Endothelial cell of umbilical vein (primary cell): ENCODE measurements around the gene ZC3H7A. TPM values are rescaled to one million over a fixed set of nuclear protein-coding genes. Genes with fewer than 3 reads are reported as not detected.

Source experiments
- BruUV-seq: library from RNA; stranded (reverse); fragments of 400-500 nt; replicated peaks from 2 replicates; lab custom pipeline; 2021; lab: Mats Ljungman, UMichigan
- CTCF ChIA-PET: fragments of 300-600, 350-600 bp; sonication (Branson Sonifier 250); formaldehyde crosslinking; loops from one replicate; lab custom pipeline; 2021; ENCODE audit warnings: antibody characterized with exemption, inconsistent platforms; lab: Charles Lee
- POLR2A ChIA-PET: fragments of 300-600, 350-600 bp; sonication (Branson Sonifier 250); formaldehyde crosslinking; loops from one replicate; lab custom pipeline; 2021; ENCODE audit warnings: antibody characterized with exemption, inconsistent platforms; lab: Charles Lee
- DNase-seq: peaks from one replicate; pipeline ENCODE4 v3.0.0-alpha.2; 2011; ENCODE audit warnings: low read depth, low spot score
- FAIRE-seq: peaks from 2 replicates; lab custom pipeline; 2011; peaks lifted over from hg19 to GRCh38; lab: Jason Lieb, UNC
- H2AFZ ChIP-seq: 2 replicates; pipeline ENCODE4 v1.6.0; 2012; ENCODE audit warnings: low read depth, low read length, control low read depth, inconsistent platforms
- H3K27ac ChIP-seq: 2 replicates; pipeline ENCODE4 v1.5.1; 2011; ENCODE audit warnings: low read depth, mild to moderate bottlenecking, control low read depth, low read length, moderate library complexity; ENCODE audit not compliant: insufficient read depth
- H3K27me3 ChIP-seq, 2 experiments: 2 replicates each; pipeline versions ENCODE4 v1.6.0 to v1.6.1; 2011; ENCODE audit warnings: low read length in 2 of 2, mixed read lengths in 1 of 2; ENCODE audit not compliant: control insufficient read depth in 2 of 2, insufficient read depth in 2 of 2
- H3K36me3 ChIP-seq, 2 experiments: 2 replicates in 1 of 2; 3 replicates in 1 of 2; pipeline ENCODE4 v1.5.1; 2011; ENCODE audit warnings: low read length in 2 of 2, mild to moderate bottlenecking in 1 of 2, moderate library complexity in 1 of 2; ENCODE audit not compliant: control insufficient read depth in 2 of 2, insufficient read depth in 2 of 2; ENCODE audit errors: extremely low read depth in 1 of 2
- H3K4me1 ChIP-seq: 3 replicates; pipeline ENCODE4 v1.5.1; 2011; ENCODE audit warnings: mild to moderate bottlenecking, low read length; ENCODE audit not compliant: control insufficient read depth, insufficient read depth; ENCODE audit errors: extremely low read depth
- H3K4me2 ChIP-seq: 2 replicates; pipeline ENCODE4 v1.6.1; 2011; ENCODE audit warnings: low read length, control low read depth, mixed read lengths; ENCODE audit not compliant: insufficient read depth
- H3K4me3 ChIP-seq, 3 experiments: fragments of 200-600 bp in 1 of 3; sonication (generic), shearing (Covaris generic) in 1 of 3; replicated peaks in 1 of 3; 2 replicates each; pipeline ENCODE4 v1.5.1; 2011 to 2016; ENCODE audit warnings: control low read depth in 3 of 3, low read length in 3 of 3, mild to moderate bottlenecking in 2 of 3, inconsistent platforms in 1 of 3, low read depth in 1 of 3, moderate library complexity in 1 of 3; ENCODE audit not compliant: insufficient read depth in 1 of 3
- H3K79me2 ChIP-seq: 2 replicates; pipeline ENCODE4 v1.6.0; 2012; ENCODE audit warnings: low read length, inconsistent platforms; ENCODE audit not compliant: control insufficient read depth, insufficient read depth
- H3K9ac ChIP-seq: replicated peaks from 2 replicates; pipeline ENCODE3; 2011; ENCODE audit warnings: low read length, control low read depth; ENCODE audit not compliant: insufficient read depth; ENCODE audit errors: extremely low read depth
- H3K9me1 ChIP-seq: replicated peaks from 3 replicates; pipeline ENCODE4 v1.6.0; 2011; ENCODE audit warnings: mild to moderate bottlenecking, low read length; ENCODE audit not compliant: control insufficient read depth, insufficient read depth; ENCODE audit errors: extremely low read depth
- H3K9me3 ChIP-seq: replicated peaks from 2 replicates; pipeline ENCODE4 v1.5.1; 2012; ENCODE audit warnings: low read length, inconsistent platforms; ENCODE audit not compliant: control insufficient read depth, insufficient read depth
- H4K20me1 ChIP-seq: replicated peaks from 2 replicates; pipeline ENCODE3; 2011; ENCODE audit warnings: mild to moderate bottlenecking, low read length; ENCODE audit not compliant: control insufficient read depth, insufficient read depth; ENCODE audit errors: extremely low read depth
- EZH2 ChIP-seq: IDR thresholded peaks from 2 replicates; pipeline ENCODE4 v1.6.1; 2012; ENCODE audit warnings: borderline replicate concordance, low read depth, mild to moderate bottlenecking, moderate library complexity, low read length, inconsistent platforms; ENCODE audit not compliant: severe bottlenecking
- FOS ChIP-seq: IDR thresholded peaks from 2 replicates; pipeline ENCODE4 v1.6.1; 2011; ENCODE audit warnings: mild to moderate bottlenecking, low read length, moderate library complexity, borderline replicate concordance; ENCODE audit not compliant: insufficient read depth
- GATA2 ChIP-seq: IDR thresholded peaks from 2 replicates; pipeline ENCODE4 v1.7.0; 2011; ENCODE audit warnings: low read depth, mild to moderate bottlenecking, moderate library complexity, mixed read lengths, low read length; ENCODE audit not compliant: insufficient read length, insufficient read depth
- JUN ChIP-seq: IDR thresholded peaks from 2 replicates; pipeline ENCODE4 v1.6.1; 2011; ENCODE audit warnings: borderline replicate concordance, low read depth; ENCODE audit not compliant: insufficient read length, insufficient read depth
- MYC ChIP-seq: IDR thresholded peaks from one replicate; pipeline ENCODE4 v1.6.1; 2011; ENCODE audit warnings: mild to moderate bottlenecking, low read depth, low read length
- POLR2A ChIP-seq: IDR thresholded peaks from 2 replicates; pipeline ENCODE4 v1.6.1; 2012; ENCODE audit warnings: low read depth, mild to moderate bottlenecking, control low read depth, low read length
- POLR2AphosphoS5 ChIP-seq: IDR thresholded peaks from 2 replicates; pipeline ENCODE4 v1.6.1; 2012; ENCODE audit warnings: low read depth, mild to moderate bottlenecking, control low read depth, low read length, moderate library complexity; ENCODE audit not compliant: insufficient read depth
- dilution Hi-C: fragments of 300-500 bp; cut with MboI; formaldehyde crosslinking; loops from one replicate; pipeline ENCODE4 v1.15.0; 2019; ENCODE audit warnings: low sequenced_read_pairs; ENCODE audit not compliant: extremely low pct_ligation_motif_present
- intact Hi-C: fragments of 100-400 bp; cut with micrococcal nuclease; formaldehyde crosslinking; loops from one replicate; pipeline ENCODE4 v1.10.0; 2022
- polyA plus RNA-seq, 4 experiments: library from polyadenylated mRNA; depleted of rRNA in 3 of 4; stranded (reverse) in 3 of 4; unstranded in 1 of 4; fragments of >200 nt; gene quantifications; 2 replicates each; pipeline versions ENCODE4 v1.2.1 to v1.2.3, GENCODE V29; 2011 to 2012; ENCODE audit warnings: missing spikeins in 1 of 4
- total RNA-seq: library from RNA; stranded (reverse); gene quantifications from 2 replicates; pipeline ENCODE4 v1.2.3, GENCODE V29; 2021
- TF ChIP-seq, protein P1 (sequence below): IDR thresholded peaks from 2 replicates; pipeline ENCODE4 v1.6.1; 2011; ENCODE audit not compliant: insufficient read depth, insufficient read length
- TF ChIP-seq, protein P2 (sequence below), 2 donors: IDR thresholded peaks; 1 replicate in 1 of 2; 2 replicates in 1 of 2; pipeline ENCODE4 v1.5.1; 2011; ENCODE audit warnings: low read length in 2 of 2, mild to moderate bottlenecking in 2 of 2, moderate library complexity in 2 of 2, control low read depth in 1 of 2, inconsistent platforms in 1 of 2, low read depth in 1 of 2; ENCODE audit not compliant: insufficient read depth in 1 of 2; ENCODE audit errors: extremely low read depth in 1 of 2

ZC3H7A gene
- total and polyA plus RNA-seq, 2 donors (not counting 3 experiments of a cell fraction or from before 2014, with no cell fraction given) = 44.1 to 78.0 TPM

DNA sequence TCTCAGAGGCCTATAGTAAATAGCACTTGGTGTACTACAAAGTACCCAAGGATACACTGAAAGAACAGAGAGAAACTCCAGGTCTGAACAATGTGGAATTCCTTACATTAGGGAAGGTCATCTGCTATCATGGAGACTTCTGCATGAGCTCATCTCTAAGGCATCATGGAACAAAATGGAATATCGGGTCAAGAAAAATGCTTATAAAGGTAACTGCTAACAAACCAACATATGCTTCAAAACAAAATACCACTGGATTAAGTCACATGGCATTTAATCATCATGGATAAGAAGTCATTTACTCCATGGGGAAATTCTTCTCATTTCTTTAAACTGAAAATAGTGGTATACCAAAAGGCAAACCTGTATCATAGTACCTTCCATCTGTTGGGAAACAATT lies 88.6 kb downstream of the ZC3H7A start:
- Histone ChIP-seq H2AFZ (no peak overlapping the region), H3K4me2 (no peak overlapping the region), H3K4me1 (no peaks in the 10 kb centered on the region), H3K36me3 (peaks cover 0 to 12% of the 10 kb centered on the region in 2 experiments), H3K4me3 (no peak overlapping the region), H3K9me1 (no peaks in the 10 kb centered on the region), H3K9me3 (no peaks in the 10 kb centered on the region), H3K9ac (no peak overlapping the region), H4K20me1 (no peaks in the 10 kb centered on the region), H3K27ac (no peak overlapping the region), H3K79me2 (peaks cover 3% of the 10 kb centered on the region), H3K27me3 (no peaks in the 10 kb centered on the region)
- TF ChIP-seq, protein P1, sequence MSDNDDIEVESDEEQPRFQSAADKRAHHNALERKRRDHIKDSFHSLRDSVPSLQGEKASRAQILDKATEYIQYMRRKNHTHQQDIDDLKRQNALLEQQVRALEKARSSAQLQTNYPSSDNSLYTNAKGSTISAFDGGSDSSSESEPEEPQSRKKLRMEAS = no peak
- TF ChIP-seq POLR2A (no peak), EZH2 (no peak), GATA2 (no peak), FOS (no peak), MYC (no peak), JUN (no peak), POLR2AphosphoS5 (no peak)
- TF ChIP-seq, protein P2, sequence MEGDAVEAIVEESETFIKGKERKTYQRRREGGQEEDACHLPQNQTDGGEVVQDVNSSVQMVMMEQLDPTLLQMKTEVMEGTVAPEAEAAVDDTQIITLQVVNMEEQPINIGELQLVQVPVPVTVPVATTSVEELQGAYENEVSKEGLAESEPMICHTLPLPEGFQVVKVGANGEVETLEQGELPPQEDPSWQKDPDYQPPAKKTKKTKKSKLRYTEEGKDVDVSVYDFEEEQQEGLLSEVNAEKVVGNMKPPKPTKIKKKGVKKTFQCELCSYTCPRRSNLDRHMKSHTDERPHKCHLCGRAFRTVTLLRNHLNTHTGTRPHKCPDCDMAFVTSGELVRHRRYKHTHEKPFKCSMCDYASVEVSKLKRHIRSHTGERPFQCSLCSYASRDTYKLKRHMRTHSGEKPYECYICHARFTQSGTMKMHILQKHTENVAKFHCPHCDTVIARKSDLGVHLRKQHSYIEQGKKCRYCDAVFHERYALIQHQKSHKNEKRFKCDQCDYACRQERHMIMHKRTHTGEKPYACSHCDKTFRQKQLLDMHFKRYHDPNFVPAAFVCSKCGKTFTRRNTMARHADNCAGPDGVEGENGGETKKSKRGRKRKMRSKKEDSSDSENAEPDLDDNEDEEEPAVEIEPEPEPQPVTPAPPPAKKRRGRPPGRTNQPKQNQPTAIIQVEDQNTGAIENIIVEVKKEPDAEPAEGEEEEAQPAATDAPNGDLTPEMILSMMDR (IDR thresholded peaks at IDR 0.05; ENCODE audit: extremely low read depth in 1 of 2, insufficient read depth in 1 of 2, low read depth in 1 of 2, low read length in 2 of 2) = no peak
- FAIRE-seq (no peak), DNase-seq (peak; percentile 11)
- intact Hi-C loops = no loop called here
- dilution Hi-C loops = no loop called here
- ChIA-PET CTCF (interaction anchor here (0.8 to 1.6 kb wide), 4 partner anchors 11 to 360 kb away, joined by 3 to 4 read pairs (median 4); partner anchors contain the start of gene ZC3H7A), POLR2A (no interaction called here)
- no TSS peak for BruUV-seq
